WTC11 (cell line): ENCODE results near the gene KCNG4. TPM values are rescaled to one million over a fixed set of nuclear protein-coding genes. Genes with fewer than 3 reads are reported as not detected.

ENCODE experiments used
- ATAC-seq: fragments of 200-7000 bp; cut with Tn5 transposase; 2 replicates; pipeline ENCODE4 v1.10.0; 2021; ENCODE audit warnings: mild to moderate bottlenecking, moderate library complexity
- CTCF ChIA-PET: fragments of 300-600 bp; sonication (Branson Sonifier 250); formaldehyde crosslinking; loops from one replicate; lab custom pipeline; 2021; ENCODE audit warnings: antibody characterized with exemption; lab: Charles Lee
- POLR2A ChIA-PET: fragments of 350-600 bp; sonication (Branson Sonifier 250); formaldehyde crosslinking; loops from one replicate; lab custom pipeline; 2021; ENCODE audit warnings: antibody characterized with exemption; lab: Charles Lee
- DNase-seq: peaks from one replicate; pipeline ENCODE4 v3.0.0; 2021; ENCODE audit warnings: low spot score
- H3K27ac Mint-ChIP-seq: 2 replicates; pipeline ENCODE4 v1.8.0; 2021; ENCODE audit warnings: mixed read lengths
- H3K27me3 Mint-ChIP-seq: 2 replicates; pipeline ENCODE4 v1.8.0; 2021; ENCODE audit warnings: low read depth, mild to moderate bottlenecking, moderate library complexity, mixed read lengths
- H3K36me3 Mint-ChIP-seq: 2 replicates; pipeline ENCODE4 v1.8.0; 2021; ENCODE audit warnings: mixed read lengths
- H3K4me1 Mint-ChIP-seq: 2 replicates; pipeline ENCODE4 v1.8.0; 2022; ENCODE audit warnings: mixed read lengths
- H3K4me3 Mint-ChIP-seq: 2 replicates; pipeline ENCODE4 v1.8.0; 2021; ENCODE audit warnings: mild to moderate bottlenecking, moderate library complexity, mixed read lengths
- H3K9me3 Mint-ChIP-seq: 2 replicates; pipeline ENCODE4 v1.8.0; 2021; ENCODE audit warnings: mixed read lengths
- AR ChIP-seq: fragments of 250-450 bp; sonication (Bioruptor Pico); IDR thresholded peaks from 2 replicates; pipeline ENCODE4 v1.9.0; 2021; ENCODE audit warnings: mild to moderate bottlenecking
- ATF1 ChIP-seq: sonication (generic); formaldehyde crosslinking; IDR thresholded peaks from 2 replicates; pipeline ENCODE4 v1.8.1; 2023; ENCODE audit warnings: mild to moderate bottlenecking, moderate library complexity, missing genetic modification reagents
- ATF6 ChIP-seq: sonication (generic); formaldehyde crosslinking; IDR thresholded peaks from 2 replicates; pipeline ENCODE4 v1.8.1; 2023; ENCODE audit warnings: mild to moderate bottlenecking, missing genetic modification reagents
- CDX4 ChIP-seq: fragments of 250-450 bp; sonication (Bioruptor Pico); IDR thresholded peaks from 2 replicates; pipeline ENCODE4 v1.9.0; 2021; ENCODE audit warnings: moderate library complexity, mild to moderate bottlenecking, inconsistent platforms, borderline replicate concordance
- E2F1 ChIP-seq: sonication (generic); formaldehyde crosslinking; IDR thresholded peaks from 2 replicates; pipeline ENCODE4 v1.8.0; 2022; ENCODE audit warnings: mild to moderate bottlenecking, missing genetic modification reagents
- FOXJ3 ChIP-seq: sonication (generic); formaldehyde crosslinking; IDR thresholded peaks from 2 replicates; pipeline ENCODE4 v1.9.0; 2021; ENCODE audit warnings: missing genetic modification reagents, mild to moderate bottlenecking, borderline replicate concordance
- GRHL2 ChIP-seq: fragments of 250-450 bp; sonication (Bioruptor Pico); IDR thresholded peaks from 2 replicates; pipeline ENCODE4 v1.8.0; 2022; ENCODE audit warnings: mild to moderate bottlenecking, moderate library complexity; ENCODE audit not compliant: insufficient replicate concordance, severe bottlenecking
- GTF2I ChIP-seq: fragments of 250-450 bp; sonication (Bioruptor Pico); conservative IDR thresholded peaks from 2 replicates; pipeline ENCODE4 v1.4.0; 2021; ENCODE audit warnings: mild to moderate bottlenecking
- HMGXB4 ChIP-seq: sonication (generic); formaldehyde crosslinking; IDR thresholded peaks from 2 replicates; pipeline ENCODE4 v1.8.1; 2023; ENCODE audit warnings: mild to moderate bottlenecking, moderate library complexity, missing genetic modification reagents
- MAX ChIP-seq: sonication (generic); formaldehyde crosslinking; IDR thresholded peaks from 2 replicates; pipeline ENCODE4 v1.8.0; 2022; ENCODE audit warnings: mild to moderate bottlenecking, missing genetic modification reagents
- NFYB ChIP-seq: sonication (generic); formaldehyde crosslinking; conservative IDR thresholded peaks from 2 replicates; pipeline ENCODE4 v1.8.0; 2022; ENCODE audit warnings: low read depth, missing genetic modification reagents
- RORB ChIP-seq: fragments of 250-450 bp; sonication (Bioruptor Pico); IDR thresholded peaks from 2 replicates; pipeline ENCODE4 v1.9.0; 2021; ENCODE audit warnings: mild to moderate bottlenecking
- TEAD1 ChIP-seq: sonication (generic); formaldehyde crosslinking; IDR thresholded peaks from 2 replicates; pipeline ENCODE4 v1.8.0; 2022; ENCODE audit warnings: mild to moderate bottlenecking, missing genetic modification reagents
- TEAD4 ChIP-seq: sonication (generic); formaldehyde crosslinking; IDR thresholded peaks from 2 replicates; pipeline ENCODE4 v1.8.0; 2022; ENCODE audit warnings: mild to moderate bottlenecking, missing genetic modification reagents
- ZBTB21 ChIP-seq: sonication (generic); formaldehyde crosslinking; IDR thresholded peaks from 2 replicates; pipeline ENCODE4 v1.8.1; 2023; ENCODE audit warnings: mild to moderate bottlenecking, missing genetic modification reagents, borderline replicate concordance
- ZNF121 ChIP-seq: sonication (generic); formaldehyde crosslinking; IDR thresholded peaks from 2 replicates; pipeline ENCODE4 v1.8.0; 2023; ENCODE audit warnings: missing genetic modification reagents
- ZNF423 ChIP-seq: fragments of 250-450 bp; sonication (Bioruptor Pico); IDR thresholded peaks from 2 replicates; pipeline ENCODE4 v2.1.2; 2022; ENCODE audit warnings: mild to moderate bottlenecking, moderate library complexity
- total RNA-seq: library from RNA; stranded (reverse); gene quantifications from 3 replicates; pipeline ENCODE4 v1.2.3, GENCODE V29; 2021
- TF ChIP-seq, protein P1 (sequence below): sonication (generic); formaldehyde crosslinking; conservative IDR thresholded peaks from 2 replicates; pipeline ENCODE4 v1.8.1; 2022; ENCODE audit warnings: mild to moderate bottlenecking, missing genetic modification reagents
- TF ChIP-seq, protein P2 (sequence below): sonication (generic); formaldehyde crosslinking; IDR thresholded peaks from 2 replicates; pipeline ENCODE4 v1.8.0; 2023; ENCODE audit warnings: missing genetic modification reagents, mild to moderate bottlenecking, borderline replicate concordance
- TF ChIP-seq, protein P3 (sequence below): sonication (generic); formaldehyde crosslinking; IDR thresholded peaks from 2 replicates; pipeline ENCODE4 v1.8.1; 2023; ENCODE audit warnings: mild to moderate bottlenecking, missing genetic modification reagents, moderate library complexity

The KCNG4 gene
- total RNA-seq, 1 experiment from 2014 or later, result not detected

- no peak for TF ChIP-seq HMGXB4 (CRISPR knock-in tag)
- no peak for TF ChIP-seq NFYB (CRISPR knock-in tag)
- TF ChIP-seq ZNF423 (CRISPR knock-in tag), result no peak
- no peak for TF ChIP-seq RORB (CRISPR knock-in tag)
- TF ChIP-seq FOXJ3 (CRISPR knock-in tag), result no peak
- TF ChIP-seq MAX (CRISPR knock-in tag), result no peak
- no peak for TF ChIP-seq E2F1 (CRISPR knock-in tag)
- no peak for TF ChIP-seq ZBTB21 (CRISPR knock-in tag)
- TF ChIP-seq ZNF121, result no peak
- TF ChIP-seq, protein P1, sequence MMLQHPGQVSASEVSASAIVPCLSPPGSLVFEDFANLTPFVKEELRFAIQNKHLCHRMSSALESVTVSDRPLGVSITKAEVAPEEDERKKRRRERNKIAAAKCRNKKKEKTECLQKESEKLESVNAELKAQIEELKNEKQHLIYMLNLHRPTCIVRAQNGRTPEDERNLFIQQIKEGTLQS, result no peak
- TF ChIP-seq, protein P2, sequence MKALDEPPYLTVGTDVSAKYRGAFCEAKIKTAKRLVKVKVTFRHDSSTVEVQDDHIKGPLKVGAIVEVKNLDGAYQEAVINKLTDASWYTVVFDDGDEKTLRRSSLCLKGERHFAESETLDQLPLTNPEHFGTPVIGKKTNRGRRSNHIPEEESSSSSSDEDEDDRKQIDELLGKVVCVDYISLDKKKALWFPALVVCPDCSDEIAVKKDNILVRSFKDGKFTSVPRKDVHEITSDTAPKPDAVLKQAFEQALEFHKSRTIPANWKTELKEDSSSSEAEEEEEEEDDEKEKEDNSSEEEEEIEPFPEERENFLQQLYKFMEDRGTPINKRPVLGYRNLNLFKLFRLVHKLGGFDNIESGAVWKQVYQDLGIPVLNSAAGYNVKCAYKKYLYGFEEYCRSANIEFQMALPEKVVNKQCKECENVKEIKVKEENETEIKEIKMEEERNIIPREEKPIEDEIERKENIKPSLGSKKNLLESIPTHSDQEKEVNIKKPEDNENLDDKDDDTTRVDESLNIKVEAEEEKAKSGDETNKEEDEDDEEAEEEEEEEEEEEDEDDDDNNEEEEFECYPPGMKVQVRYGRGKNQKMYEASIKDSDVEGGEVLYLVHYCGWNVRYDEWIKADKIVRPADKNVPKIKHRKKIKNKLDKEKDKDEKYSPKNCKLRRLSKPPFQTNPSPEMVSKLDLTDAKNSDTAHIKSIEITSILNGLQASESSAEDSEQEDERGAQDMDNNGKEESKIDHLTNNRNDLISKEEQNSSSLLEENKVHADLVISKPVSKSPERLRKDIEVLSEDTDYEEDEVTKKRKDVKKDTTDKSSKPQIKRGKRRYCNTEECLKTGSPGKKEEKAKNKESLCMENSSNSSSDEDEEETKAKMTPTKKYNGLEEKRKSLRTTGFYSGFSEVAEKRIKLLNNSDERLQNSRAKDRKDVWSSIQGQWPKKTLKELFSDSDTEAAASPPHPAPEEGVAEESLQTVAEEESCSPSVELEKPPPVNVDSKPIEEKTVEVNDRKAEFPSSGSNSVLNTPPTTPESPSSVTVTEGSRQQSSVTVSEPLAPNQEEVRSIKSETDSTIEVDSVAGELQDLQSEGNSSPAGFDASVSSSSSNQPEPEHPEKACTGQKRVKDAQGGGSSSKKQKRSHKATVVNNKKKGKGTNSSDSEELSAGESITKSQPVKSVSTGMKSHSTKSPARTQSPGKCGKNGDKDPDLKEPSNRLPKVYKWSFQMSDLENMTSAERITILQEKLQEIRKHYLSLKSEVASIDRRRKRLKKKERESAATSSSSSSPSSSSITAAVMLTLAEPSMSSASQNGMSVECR, result no peak
- no peak for TF ChIP-seq AR (CRISPR knock-in tag)
- no peak for TF ChIP-seq TEAD4 (CRISPR knock-in tag)
These were observed 3.0 kb upstream of the KCNG4 start (continued) for GRCh38 chr16:84242839-84243238.

DNA sequence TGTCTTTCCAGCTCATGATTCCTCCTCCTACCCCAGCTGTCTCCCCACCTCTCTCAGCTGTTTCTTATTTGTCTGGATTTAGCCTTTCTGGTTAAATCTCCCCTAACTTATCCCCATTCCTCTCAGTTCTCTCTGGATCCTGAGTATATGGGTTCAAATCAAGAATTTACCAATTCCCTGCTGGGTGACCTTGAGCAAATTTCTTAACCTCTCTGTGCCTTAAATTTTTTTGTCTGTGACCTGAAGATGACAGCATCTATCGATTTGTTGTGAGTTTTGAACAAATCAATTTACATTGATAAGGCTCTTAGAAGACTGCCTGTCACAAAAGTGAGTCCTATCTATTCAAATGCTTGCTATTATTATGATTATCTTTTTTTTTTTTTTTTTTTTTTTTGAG is 2.0 kb upstream of the KCNG4 start:
- no peak for DNase-seq
- Mint-ChIP-seq H3K36me3 (no peaks in the 10 kb centered on the region), H3K27ac (no peak overlapping the region), H3K9me3 (peaks cover 19% of the 10 kb centered on the region), H3K4me1 (no peaks in the 10 kb centered on the region), H3K4me3 (no peak overlapping the region), H3K27me3 (no peaks in the 10 kb centered on the region)
- ChIA-PET CTCF (interaction anchor here (2.4 kb wide), 1 partner anchor 66 kb away, joined by 7 read pairs; no protein-coding TSS in a partner anchor), POLR2A (no interaction called here)
- ATAC-seq, result no peak
- TF ChIP-seq RORB (CRISPR knock-in tag) (no peak), ATF6 (no peak), ATF1 (CRISPR knock-in tag) (no peak), TEAD1 (no peak), GRHL2 (CRISPR knock-in tag) (no peak), GTF2I (CRISPR knock-in tag) (no peak), CDX4 (no peak)
- TF ChIP-seq, protein P3, sequence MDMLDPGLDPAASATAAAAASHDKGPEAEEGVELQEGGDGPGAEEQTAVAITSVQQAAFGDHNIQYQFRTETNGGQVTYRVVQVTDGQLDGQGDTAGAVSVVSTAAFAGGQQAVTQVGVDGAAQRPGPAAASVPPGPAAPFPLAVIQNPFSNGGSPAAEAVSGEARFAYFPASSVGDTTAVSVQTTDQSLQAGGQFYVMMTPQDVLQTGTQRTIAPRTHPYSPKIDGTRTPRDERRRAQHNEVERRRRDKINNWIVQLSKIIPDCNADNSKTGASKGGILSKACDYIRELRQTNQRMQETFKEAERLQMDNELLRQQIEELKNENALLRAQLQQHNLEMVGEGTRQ, result no peak
